ENCODE results near the gene MACROD2.

MACROD2 gene

DNA sequence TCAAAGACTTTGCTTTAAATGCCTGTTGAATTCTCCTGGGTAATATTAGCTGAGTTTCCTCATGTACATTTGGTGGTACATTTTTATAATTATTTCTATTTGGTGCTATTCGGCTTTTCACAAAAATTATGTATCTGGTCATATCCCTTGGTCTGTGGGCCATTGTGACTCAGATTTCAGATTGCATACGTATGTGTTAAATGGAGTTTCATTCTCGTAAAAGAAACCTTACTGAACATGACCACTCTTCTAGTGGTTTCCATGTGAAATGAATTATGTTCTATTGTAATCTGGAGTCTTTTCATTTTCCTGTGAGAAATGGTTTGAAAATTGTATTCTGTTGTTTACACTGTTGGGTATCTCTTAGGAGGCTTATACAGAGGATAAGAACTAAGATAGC lies 728.3 kb downstream of the MACROD2 start:
- DNase-seq: no peak

DNA sequence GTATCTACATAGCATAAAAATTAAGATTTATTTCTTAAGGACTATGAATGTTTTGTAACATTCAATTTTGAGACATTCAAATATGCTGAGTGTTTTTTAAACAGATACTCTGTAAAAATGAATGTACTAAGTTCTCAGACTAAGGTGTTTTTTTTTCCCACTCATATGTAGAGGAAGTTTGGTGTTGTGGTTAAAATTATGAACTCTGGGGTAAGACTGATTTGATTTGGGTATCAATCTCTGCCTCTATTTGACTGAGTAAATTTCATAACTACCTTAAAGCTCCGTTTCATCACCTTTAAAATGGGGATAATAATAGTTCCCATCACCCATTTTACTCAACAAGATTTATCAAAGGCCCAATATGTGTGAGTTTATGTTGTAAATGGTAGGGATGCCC lies 728.7 kb downstream of the MACROD2 start:
- DNase-seq: no peak

DNA sequence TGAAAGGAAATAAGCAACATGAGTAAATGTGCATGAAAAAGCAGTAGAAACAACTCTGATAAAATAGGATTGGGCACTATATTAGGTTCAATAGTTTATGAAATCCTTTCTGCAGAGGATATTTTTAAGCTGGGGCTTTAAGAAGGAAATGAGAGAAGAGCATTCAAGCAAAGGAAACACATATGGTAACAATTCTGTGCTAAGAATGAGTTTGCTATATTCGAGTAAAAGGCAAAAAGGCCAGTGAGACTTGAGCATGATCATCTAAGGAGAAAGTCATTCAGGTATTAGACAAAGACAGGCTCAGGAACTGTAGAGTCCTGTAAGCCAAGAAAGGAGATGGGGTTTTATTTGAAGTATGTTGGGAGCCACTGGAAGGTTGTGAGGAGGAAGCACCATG lies 729.2 kb downstream of the MACROD2 start:
- DNase-seq: no peak

DNA sequence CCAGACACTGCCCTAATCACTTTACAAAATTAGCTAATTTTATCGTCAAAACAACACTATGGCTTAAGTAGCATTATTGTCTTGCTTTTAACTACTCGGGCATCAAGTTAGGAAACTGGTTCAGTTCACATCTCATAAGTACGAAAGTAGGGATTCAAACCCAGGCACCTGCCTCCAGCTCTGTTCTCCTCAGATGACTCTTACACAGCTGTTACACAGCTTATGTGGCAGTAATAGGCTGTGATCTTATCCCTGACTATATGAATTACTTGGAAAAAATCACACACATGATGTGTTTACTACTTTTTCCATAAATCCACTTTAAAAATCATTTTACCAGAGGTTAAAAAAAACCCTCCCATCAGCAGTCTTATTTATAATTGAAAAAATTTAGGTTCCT lies 731.3 kb downstream of the MACROD2 start:
- DNase-seq: no peak

DNA sequence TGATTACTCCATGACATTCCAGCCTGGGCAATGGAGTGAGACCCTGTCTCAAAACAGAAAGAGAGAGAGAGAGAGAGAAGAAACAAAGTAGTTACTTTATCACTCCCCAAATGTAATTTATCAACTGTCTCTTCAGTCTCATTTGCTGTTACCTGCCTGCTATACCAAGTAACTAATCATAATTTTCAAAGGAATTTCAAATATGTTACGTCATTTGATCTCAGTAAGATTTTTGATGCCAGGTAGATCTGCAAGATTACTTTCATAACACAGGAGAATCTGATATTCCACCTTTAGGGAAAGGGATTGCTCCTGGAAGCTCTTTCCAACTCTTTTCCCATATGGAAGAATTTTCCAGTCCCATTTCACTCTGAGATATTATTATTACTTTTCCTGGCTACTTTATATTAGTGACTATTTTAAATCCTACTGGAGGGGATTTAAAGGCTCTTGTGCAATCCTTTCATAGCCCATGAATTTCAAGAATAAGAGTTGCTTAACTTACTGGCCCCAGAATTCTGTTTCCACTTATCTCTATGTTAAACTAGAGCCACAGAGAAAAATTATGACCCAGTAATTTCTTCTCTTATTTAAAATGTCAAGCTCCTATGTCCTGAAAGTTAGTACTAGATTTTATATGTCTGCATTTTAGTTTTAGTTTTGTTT lies 732.3 kb downstream of the MACROD2 start:
- DNase-seq: no peak

DNA sequence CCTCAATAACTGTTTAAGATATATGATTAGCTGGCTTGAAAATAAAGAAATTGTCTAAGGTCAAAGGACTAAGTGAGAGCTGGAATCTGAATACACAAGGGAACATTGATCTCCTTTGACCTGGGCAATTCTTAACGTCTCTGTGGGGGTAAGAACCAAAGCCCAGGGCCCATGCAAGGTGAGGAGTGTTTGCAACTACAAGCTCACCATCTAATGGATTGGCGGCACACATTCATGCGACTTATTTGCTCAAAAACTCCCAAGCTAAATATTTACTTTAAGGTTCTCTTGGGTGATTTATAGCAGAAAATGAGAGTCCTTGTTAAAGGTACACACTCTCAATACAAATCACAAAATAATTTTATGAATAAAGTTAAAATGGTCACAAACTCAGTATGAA lies 734.1 kb downstream of the MACROD2 start:
- no peak for DNase-seq

DNA sequence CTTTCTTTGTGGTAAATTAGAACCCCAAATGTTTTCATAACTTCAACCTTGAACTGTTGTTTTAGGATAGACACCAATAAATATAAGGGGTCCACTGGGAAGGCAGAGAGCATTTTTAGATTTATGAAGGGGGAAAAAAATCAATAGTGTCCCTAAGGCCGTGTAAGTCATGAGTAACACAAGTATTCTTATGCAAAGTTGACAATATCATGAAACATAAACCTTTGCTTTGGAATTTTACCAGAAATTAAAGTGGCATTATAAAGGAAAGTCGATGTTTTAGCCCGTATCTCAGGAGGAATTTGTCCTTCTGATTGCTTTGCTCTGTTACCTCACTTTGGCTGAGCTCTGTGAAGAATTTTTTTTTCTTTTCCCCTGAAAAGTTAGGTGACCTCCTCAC lies 737.0 kb downstream of the MACROD2 start:
- no peak for DNase-seq

DNA sequence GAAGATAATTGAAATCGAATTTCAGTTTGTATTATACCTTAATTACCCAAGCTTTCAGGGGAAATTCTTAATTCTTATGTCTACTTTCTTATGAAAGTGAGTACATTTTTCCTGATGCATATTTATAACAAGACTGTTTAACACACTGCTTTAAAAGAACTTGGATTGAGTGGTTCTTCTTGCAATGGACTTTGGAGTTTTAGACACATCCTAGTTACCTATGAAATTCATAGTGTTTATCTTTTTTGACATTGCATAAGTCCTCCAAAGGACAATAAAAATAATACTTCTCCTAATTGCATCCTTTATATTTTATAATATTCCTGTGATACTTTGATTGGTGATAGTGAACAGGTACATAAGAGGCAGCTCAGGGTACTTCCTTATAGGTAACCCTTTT lies 737.7 kb downstream of the MACROD2 start:
- DNase-seq: no peak

DNA sequence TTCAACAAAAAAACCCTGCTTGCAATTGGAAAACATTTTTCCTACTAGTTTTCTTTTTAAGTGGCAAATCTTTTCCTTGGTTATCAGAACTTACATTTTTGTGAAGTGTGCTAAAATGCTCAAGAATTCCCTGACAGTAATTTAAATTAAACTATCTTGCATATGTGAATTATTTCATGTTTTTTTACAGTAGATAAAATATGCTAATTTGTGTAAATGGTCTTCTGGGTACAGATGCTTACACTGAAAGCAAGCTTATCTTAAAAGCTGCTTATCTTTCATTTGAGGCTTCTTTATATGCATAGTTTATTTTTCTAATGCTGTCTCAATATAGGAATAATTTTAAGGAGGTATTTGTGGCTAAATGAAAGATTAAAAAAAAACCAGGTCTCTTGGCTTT lies 745.1 kb downstream of the MACROD2 start:
- DNase-seq: no peak

DNA sequence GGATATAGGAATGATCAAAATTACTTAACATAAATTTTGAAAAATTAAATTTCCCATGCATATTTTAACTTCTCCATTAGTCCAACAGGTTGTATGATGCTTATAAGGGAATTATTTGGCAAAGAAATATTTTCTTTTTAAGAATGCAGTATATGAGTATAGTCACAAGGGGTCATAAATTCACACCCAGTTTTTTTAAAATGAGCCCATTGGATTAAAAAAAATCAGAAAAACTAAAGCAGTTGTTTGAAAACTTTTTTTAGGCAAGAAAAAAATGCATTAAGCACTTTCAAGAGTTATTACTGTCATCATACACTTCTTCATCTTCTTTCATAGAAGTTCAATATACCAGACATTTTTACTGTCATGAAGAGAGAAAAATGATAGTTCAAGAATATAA lies 746.3 kb downstream of the MACROD2 start:
- no peak for DNase-seq

DNA sequence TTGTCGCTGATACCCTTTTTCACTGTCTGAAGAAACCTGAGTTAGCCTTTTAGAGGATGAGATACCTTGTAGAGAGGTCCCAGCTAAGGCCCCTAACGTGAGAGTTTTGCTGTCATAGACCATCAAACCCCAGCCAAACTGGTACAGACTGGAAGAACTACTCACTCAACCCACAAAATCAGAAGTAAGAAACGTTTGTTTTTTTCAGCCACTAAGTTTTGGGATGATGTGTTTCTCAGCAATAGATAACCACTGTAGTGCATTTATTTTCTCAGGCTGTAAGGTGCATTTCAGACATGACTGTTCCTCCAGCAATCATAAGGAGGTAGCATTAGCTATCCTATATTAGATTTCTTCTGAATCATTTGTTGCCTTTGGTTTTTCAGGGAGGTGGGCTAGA lies 749.4 kb downstream of the MACROD2 start:
- DNase-seq: no peak

DNA sequence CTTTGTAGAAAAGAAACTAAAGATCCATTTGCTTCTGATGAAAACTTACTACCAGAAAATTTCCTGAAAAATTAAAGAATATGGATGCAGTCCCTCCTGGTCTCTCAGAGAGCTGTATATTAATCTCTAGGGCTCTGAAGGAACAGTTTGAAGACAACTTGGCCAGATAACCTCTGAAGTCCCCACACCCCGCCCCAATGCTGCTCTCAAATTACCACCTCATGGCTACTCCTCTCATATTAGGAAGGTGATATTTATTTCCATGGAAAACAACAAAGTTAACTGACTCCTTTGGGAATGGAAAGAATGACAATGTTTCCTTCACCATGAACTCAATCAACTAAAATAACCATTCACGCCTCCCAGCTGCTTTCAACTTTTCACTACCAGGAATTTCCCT lies 750.5 kb downstream of the MACROD2 start:
- DNase-seq: no peak

DNA sequence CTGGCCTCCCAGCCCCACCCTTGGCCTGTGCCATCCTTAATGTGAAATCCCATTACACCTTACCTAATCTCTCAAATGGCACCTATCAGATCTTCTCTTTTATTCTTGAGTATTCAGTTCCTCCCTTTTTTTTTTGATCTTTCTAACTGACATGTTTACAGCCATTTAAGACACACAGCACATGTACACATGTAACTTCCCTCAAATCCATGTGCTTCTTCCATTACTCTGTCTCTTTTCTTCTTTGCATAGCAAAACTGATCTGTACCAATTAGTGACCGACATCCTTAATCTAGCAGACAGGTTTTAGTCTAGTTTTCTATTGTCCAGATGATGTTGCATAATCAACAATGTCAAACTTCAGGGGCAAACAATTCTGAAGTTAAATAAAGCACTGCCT lies 755.9 kb downstream of the MACROD2 start:
- DNase-seq: no peak

DNA sequence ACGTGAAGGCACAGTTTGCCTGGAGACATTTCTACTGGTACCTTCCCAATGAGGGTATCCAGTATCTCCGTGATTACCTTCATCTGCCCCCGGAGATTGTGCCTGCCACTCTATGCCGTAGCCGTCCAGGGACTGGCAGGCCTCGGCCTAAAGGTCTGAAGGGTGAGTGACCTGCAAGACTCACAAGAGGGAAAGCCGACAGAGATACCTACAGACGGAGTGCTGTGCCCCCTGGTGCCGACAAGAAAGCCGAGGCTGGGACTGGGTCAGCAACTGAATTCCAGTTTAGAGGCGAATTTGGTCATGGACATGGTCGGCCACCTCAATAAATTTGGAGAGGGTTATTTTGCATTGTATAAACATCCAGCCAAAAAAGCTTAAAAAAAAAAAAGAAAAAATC lies 762.4 kb downstream of the MACROD2 start:
- DNase-seq: no peak

DNA sequence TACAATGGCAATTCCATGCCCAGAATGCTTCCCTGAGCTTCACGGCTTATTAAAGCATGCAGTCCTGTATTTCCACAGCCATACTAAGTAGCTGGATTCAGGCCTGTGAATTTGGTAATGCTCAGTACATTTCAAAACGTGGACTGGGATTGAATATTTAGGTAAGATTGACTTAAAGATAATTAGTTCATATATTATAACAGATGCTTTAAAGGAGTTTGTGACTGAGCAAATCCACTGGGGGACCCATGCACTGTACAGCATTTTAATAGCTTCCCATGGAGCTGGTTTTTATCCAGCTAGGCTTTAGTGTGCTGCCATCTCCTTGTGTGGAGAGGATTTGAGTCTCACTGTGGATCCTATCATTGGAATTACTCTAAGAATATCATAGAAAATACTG lies 763.0 kb downstream of the MACROD2 start:
- DNase-seq: no peak

DNA sequence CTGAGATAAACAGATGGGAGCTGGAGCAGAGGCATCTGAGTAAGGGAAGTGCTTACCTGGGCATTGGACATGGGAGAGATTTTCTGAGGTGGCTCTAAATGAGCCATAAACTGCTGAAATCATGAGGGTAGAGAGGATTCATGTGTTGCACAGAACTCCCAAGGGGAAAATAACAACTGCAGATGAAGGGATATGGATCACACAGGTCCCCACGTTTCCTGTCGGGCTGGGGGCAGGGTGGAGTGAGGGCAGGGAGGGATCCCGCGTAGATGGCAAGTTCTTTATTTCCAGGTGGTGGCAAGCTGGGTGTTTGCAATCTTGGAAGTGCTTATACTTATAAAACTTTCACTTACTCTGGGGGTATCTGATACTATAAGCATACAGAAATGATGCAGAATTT lies 764.7 kb downstream of the MACROD2 start:
- no peak for DNase-seq

DNA sequence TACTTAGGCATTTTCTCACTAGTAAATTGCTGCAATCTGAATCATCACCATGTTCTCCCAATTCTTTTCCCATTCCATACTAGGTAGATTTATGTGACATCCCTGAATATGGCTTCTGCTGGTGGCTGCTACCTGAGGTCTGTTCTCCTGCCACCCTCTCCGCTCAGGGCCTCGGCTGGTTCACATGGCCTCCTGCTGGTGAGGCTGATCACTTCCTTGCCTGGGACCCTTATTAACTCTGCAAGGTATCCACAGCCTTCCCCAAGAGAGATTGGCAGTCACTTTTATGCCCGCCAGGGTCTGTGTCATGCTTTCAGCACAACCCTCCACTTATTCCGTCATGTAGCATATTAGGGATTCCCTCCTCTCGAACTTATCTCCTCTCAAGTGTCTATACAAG lies 766.6 kb downstream of the MACROD2 start:
- no peak for DNase-seq

DNA sequence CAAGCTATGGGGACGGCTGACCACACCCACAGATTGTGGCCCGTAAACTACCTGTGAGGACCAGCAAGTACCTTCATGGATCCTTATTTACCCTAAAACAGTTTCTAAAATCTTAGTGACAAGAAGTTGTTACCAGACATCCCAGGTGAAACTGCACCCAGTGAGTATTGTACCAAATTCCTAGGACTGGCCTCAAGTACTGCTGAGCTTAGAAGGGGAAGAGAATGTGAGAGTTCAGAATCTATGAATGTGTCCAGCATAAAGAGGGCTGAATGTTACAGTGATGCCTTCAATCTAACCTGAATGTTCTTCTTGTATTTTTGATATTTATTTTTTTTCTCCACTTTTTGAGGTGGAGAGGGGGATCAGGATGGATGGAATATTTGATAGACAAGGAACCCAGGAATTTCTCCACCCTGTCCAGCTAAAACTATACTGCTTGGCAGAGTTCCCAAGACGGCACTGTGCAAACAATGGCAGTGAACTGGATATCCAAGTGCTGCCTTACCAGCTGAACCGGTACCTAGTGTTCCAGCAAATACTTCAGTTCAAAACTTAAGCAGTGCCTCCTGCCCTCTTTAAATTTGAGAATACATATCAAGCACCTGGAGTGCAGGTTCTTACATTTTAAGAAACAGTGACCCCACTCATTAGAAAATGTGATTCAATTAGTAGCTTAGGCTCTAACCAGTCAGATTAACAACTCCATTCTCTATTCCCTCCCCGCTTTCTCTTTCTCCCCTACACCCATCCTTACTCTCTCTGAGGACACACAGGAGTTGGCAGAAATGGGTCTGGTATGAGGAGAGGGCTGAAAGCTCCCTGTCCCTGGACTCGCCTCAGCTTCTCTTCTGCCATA lies 769.4 kb downstream of the MACROD2 start:
- no peak for DNase-seq

DNA sequence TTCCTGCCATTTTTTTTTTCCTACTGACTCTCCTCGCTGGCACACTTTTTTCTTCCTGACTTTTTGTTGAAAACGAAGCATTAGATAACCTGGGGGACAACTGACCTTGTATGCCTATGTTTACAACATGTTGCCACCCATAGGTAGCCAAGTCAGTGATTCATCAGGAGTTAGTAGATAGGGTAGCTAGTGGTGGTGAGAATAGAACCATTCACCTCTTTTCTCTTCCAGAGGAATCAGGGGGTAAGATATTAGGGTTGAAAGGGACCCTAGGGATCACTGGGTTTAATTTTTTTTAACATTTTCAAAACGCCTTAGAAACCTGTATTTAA lies 770.0 kb downstream of the MACROD2 start:
- DNase-seq: no peak

DNA sequence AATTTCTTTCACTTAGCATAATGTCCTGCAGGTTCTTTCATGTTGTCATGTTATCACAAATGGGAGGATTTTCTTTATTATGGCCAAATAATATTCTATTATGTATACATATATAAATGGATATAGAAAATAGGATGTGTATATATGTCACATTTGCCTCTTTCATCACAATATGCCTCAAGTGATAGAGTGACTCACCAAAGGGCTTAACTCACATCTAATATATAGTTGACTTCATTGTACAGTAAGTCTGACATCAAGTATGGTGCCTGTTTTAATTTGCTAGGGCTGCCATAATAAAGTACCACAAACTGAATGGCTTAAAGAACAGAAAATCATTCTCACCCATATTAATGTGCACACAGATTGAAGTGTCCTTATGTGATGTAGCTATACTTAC lies 778.2 kb downstream of the MACROD2 start:
- no peak for DNase-seq

DNA sequence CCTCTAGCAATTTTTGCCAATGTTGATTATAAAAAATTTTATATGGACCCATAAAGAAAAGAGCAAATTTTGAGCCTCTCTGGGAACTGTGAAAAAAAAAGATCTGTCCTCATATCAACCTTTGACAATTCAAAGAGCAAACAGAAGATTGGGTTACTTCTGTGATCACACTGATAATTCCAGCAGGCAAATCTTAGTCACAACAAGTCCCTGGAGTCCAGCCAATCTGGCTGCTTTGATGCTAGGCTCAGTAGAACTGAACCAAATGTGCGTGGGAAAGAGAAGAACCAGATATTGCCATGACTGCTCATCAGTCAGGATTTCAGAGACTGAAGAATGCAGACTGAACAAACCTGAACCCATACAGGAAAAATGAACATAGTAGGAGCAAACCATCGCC lies 780.5 kb downstream of the MACROD2 start:
- DNase-seq: no peak

DNA sequence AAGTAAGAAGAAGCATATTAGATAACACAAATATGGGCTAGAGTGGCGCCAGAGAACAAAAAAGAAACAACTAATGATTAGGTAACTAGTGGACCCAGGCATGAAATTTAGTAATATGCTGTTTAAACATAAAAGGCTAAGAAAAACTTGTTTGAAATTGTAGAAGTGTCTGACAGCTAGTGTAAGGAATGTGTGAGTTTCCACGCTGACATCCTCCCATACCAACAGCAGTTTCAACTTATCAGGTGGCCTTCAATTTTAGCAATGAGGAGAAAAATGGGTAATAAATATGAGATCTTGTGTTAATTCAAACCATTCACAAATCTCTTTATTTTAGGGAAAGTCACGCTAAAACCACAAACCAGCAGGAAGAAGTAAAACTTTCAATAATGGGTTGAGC lies 782.3 kb downstream of the MACROD2 start:
- no peak for DNase-seq

DNA sequence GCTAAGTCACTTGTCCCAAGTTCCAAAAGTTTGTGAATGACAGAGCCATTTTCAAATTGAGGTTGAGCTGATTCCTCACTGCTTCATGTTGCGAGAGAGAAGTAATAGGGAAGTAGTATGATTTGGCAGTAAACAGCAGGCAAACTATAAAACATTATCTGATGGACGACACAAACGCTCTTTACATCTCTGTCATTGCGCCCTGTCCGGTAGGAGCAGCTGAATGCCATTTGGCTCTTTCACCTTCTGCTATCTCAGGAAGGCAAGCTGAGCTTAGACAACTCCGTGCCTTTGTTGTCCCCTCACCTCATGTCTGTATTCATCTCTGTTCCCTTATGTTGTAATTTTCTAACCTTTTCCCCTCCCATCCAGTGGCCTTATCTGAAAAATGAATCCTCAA lies 782.8 kb downstream of the MACROD2 start:
- no peak for DNase-seq

DNA sequence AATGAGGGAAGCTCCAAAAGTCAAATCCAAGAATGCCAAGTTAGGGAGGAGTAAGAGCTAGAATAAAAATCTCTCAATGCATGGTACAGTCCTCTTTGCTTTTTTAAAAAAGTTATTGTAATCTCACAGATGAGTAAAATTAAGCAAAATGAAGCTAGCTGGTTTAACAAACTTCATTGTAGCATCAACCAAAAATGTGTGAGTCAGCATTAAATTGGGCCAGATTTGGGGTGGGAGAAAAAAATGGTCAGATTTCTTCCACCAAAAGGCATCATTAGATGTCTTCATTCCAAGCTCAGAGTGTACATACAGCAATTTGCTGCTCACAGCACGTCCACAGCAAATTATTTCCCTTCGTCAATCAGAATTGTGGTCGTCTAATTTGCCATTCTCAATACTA lies 783.6 kb downstream of the MACROD2 start:
- DNase-seq: no peak

DNA sequence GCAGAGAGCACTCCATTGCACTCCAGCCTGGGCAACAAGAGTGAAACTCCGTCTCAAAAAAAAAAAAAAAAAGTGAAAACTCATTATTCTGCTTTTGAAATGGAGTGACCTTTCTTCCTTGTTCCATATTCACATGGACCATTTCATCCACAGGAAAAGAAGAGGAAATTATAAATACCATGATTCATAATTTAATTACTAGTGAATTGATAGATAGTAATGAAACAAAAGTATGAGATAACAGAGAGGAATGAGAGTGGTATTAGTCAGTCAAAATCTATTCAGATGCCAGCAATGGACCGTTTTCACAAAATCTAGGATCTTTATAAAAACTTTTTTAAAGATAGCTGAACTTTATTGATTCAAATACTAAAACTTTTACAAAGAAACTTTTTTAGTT lies 785.2 kb downstream of the MACROD2 start:
- no peak for DNase-seq
